Kidney (tissue), 14 donors: ENCODE measurements around the gene PHAF1. TPM values are rescaled to one million over a fixed set of nuclear protein-coding genes. Genes with fewer than 3 reads are reported as not detected.

Experiments
- DNase-seq, 5 donors: peaks; one replicate each; pipeline ENCODE4 v3.0.0-alpha.2; 2013 to 2020
- FAIRE-seq: peaks from 2 replicates; lab custom pipeline; 2012; peaks lifted over from hg19 to GRCh38; lab: Jason Lieb, UNC
- H3K27ac ChIP-seq, 2 donors: one replicate each; pipeline ENCODE4 v1.7.0; 2013; ENCODE audit warnings: low read depth in 2 of 2, low read length in 2 of 2, inconsistent platforms in 1 of 2
- H3K27me3 ChIP-seq: one replicate; pipeline ENCODE4 v1.7.1; 2013; ENCODE audit warnings: low read length, inconsistent platforms; ENCODE audit not compliant: control insufficient read depth, insufficient read depth
- H3K36me3 ChIP-seq, 3 donors: one replicate each; pipeline versions ENCODE4 v1.7.0 to v1.7.1; 2013; ENCODE audit warnings: low read length in 3 of 3, control low read depth in 1 of 3, inconsistent platforms in 1 of 3; ENCODE audit not compliant: insufficient read depth in 3 of 3, control insufficient read depth in 2 of 3
- H3K4me1 ChIP-seq, 3 donors: one replicate each; pipeline versions ENCODE4 v1.7.0 to v1.7.1; 2013; ENCODE audit warnings: low read length in 3 of 3, inconsistent platforms in 1 of 3, low read depth in 1 of 3; ENCODE audit not compliant: control insufficient read depth in 2 of 3, insufficient read depth in 2 of 3
- H3K4me3 ChIP-seq, 3 donors: one replicate each; pipeline versions ENCODE4 v1.7.0 to v1.8.1; 2013; ENCODE audit warnings: low read length in 3 of 3, control low read depth in 1 of 3, inconsistent platforms in 1 of 3
- H3K9ac ChIP-seq, 3 donors: one replicate each; pipeline versions ENCODE4 v1.7.0 to v1.7.1; 2013; ENCODE audit warnings: low read length in 3 of 3, control low read depth in 1 of 3, inconsistent platforms in 1 of 3
- H3K9me3 ChIP-seq, 3 donors: one replicate each; pipeline versions ENCODE4 v1.7.0 to v1.7.1; 2013; ENCODE audit warnings: low read length in 3 of 3, control low read depth in 1 of 3, inconsistent platforms in 1 of 3; ENCODE audit not compliant: control insufficient read depth in 2 of 3, insufficient read depth in 1 of 3
- intact Hi-C: fragments of 100-400 bp; cut with DNase I; formaldehyde crosslinking; loops from one replicate; pipeline ENCODE4 v1.11.1; 2022
- polyA plus RNA-seq: library from polyadenylated mRNA; stranded (reverse); fragments of 350-450 nt; fragmentation: Illumina TruSeq; extraction: RNeasy Lipid Tissue Mini Kit (QIAGEN cat#74804); gene quantifications from one replicate; pipeline ENCODE4 v1.2.3, GENCODE V29; 2014; ENCODE audit warnings: low read depth, low replicate concordance; ENCODE audit not compliant: insufficient read depth
- total RNA-seq: library from RNA; stranded (reverse); fragmentation: NEBNext Ultra II Directional; extraction: Animal tissue kit (Norgen Biotek cat#: 25700); gene quantifications from one replicate; pipeline ENCODE4 v1.2.1, GENCODE V29; 2021
- TF ChIP-seq, protein P1 (sequence below): IDR thresholded peaks from 3 replicates; pipeline ENCODE4 v1.5.1; 2012; ENCODE audit warnings: mild to moderate bottlenecking, moderate library complexity, borderline replicate concordance; ENCODE audit not compliant: insufficient read depth; ENCODE audit errors: extremely low read depth
- donor health status: control.
- donor health status: control.
- donor health status: control.
- donor health status: control.
- donor health status: control.
- donor health status: DM: yes; HTN: yes; CAD: no.
- donor health status: Normal renal cell carcinoma (clear cell type).

The PHAF1 gene
- total and polyA plus RNA-seq, 2 donors from 2014 or later, result 14.3 to 16.9 TPM

DNA sequence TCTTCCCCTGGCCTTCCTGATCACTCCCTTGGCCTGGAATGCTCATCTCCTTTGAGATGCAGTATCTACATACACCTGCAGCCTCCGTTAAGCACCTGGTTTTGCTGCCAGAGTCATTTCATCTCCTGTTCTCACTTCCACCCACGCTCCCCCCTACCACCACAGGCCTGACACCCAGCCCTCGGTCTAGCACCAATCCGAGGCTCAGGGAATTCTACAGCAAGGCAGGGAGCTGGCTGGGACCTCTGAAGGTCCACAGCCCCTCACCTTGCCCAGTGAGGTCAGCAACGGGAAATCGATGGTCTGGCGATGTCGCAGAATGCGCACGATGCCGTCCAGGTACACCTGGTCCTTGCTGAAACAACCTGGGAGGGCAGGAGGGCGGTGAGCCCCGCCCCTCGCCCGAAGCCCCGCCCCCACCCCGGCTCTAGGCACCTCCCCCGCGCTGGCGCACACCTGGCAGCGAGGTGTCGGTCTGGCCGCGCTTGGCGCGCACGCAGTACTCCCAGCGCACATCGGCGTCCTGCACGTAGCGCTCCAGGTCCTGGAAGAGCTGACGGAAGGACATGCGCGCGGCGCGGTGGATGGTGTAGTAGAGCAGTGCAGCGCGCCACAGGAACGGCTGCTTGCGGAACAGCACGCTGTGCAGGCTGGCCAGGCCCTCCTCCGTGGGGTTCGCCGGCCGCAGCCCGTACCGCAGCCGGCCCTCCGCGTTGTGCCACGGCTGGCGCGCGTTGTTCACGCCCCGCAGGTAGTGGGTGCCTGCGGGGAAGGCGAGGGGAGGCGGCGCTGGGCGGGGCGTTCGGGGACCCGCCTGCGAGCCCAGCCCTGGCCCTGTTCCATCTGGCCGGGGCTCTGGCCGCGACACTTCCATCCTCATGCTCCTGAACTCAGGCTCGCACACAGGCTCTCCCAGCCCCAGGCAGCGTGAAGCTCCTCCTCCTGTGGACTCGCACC, 68.3 kb downstream of the PHAF1 start:
- Histone ChIP-seq H3K9ac (peak overlapping the region in 1 of 3 donors; percentile 22), H3K4me3 (peak overlapping the region; percentile 6 to 62 (median 50)), H3K27ac (peak overlapping the region in 1 of 2 donors; percentile 53), H3K27me3 (peaks cover 11% of the 10 kb centered on the region), H3K9me3 (no peaks in the 10 kb centered on the region), H3K36me3 (no peaks in the 10 kb centered on the region), H3K4me1 (peaks cover 0 to 37% (median 6%) of the 10 kb centered on the region in 3 donors)
- DNase-seq, result peak; percentile 70 to 94 (median 77)
- intact Hi-C loops, result no loop called here
- TF ChIP-seq, protein P1, sequence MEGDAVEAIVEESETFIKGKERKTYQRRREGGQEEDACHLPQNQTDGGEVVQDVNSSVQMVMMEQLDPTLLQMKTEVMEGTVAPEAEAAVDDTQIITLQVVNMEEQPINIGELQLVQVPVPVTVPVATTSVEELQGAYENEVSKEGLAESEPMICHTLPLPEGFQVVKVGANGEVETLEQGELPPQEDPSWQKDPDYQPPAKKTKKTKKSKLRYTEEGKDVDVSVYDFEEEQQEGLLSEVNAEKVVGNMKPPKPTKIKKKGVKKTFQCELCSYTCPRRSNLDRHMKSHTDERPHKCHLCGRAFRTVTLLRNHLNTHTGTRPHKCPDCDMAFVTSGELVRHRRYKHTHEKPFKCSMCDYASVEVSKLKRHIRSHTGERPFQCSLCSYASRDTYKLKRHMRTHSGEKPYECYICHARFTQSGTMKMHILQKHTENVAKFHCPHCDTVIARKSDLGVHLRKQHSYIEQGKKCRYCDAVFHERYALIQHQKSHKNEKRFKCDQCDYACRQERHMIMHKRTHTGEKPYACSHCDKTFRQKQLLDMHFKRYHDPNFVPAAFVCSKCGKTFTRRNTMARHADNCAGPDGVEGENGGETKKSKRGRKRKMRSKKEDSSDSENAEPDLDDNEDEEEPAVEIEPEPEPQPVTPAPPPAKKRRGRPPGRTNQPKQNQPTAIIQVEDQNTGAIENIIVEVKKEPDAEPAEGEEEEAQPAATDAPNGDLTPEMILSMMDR, result peak; percentile 3
- no peak for FAIRE-seq

DNA sequence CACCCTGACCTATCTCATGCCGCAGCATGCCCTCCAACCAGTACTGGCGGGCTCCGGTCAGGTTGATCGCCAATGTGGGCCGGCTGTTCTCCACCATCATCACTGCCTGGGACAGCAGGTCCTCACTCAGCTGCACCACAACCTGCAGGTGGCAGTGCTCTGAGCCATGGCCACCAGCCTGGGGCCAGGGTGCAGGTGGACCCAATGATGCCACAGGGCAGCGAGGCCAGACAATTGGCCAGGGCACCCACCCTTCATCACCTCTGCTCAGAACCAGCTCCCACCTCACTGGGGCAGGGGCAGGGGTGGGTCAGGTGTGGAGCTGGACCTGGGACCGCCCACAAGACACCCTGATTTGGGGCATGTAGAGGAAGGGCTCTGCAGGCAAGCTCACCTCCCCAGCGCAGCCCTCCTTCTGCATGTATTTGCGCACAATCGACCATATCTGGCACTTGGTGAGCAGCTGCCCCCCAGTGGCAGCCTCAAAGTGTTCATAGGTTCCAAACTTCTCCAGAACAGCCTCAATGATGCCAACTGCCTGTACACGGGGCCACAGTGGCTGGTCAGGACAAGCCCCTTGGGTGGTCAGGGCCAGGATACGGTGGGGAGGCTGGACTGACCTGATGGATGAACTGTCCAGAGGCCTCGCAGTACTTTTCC, 69.8 kb downstream of the PHAF1 start:
- Histone ChIP-seq H3K36me3 (no peaks in the 10 kb centered on the region), H3K4me1 (peaks cover 0 to 28% (median 9%) of the 10 kb centered on the region in 3 donors), H3K27me3 (peaks cover 9% of the 10 kb centered on the region), H3K4me3 (no peak overlapping the region), H3K9me3 (no peaks in the 10 kb centered on the region), H3K9ac (no peak overlapping the region), H3K27ac (no peak overlapping the region)
- TF ChIP-seq, protein P1, result no peak
- intact Hi-C loops, result no loop called here
- no peak for FAIRE-seq
- DNase-seq, result no peak

DNA sequence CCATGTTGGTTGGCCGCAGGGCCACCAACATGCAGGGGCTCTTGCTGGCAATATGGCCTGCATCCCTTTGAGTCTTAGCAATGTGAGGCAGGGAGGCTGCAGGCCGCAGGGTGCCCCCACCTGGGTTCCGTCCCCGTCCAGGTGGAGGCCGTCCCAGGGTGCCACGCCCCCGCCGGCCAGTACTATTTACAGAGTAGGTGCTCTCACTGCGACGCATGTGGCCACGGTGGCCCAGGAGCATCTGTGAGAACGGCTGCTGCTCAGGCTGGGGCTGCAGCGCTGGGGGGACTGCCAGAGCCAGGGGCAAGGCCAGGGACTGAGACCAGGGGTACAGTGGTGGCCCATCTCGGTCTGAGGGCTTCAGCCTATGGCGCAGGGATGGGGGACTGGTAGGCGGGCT, 70.4 kb downstream of the PHAF1 start:
- H3K9ac ChIP-seq, result no peak overlapping the region
- peaks cover 0 to 31% (median 5%) of the 10 kb centered on the region in 3 donors for H3K4me1 ChIP-seq
- intact Hi-C loops, result no loop called here
- H3K4me3 ChIP-seq, result no peak overlapping the region
- DNase-seq, result no peak
- TF ChIP-seq, protein P1, result no peak
- peaks cover 3% of the 10 kb centered on the region for H3K27me3 ChIP-seq
- no peak overlapping the region for H3K27ac ChIP-seq
- FAIRE-seq, result no peak
- H3K9me3 ChIP-seq, result no peaks in the 10 kb centered on the region
- H3K36me3 ChIP-seq, result no peaks in the 10 kb centered on the region
